ENCODE measurements around the gene CASZ1. TPM values are rescaled to one million over a fixed set of nuclear protein-coding genes. Genes with fewer than 3 reads are reported as not detected.

CASZ1 gene
- polyA plus RNA-seq, 1 donor = 16.2 TPM

GRCh38 chr1:10762153-10762523 is 34.3 kb downstream of the CASZ1 start:
- Histone ChIP-seq H3K36me3 (ENCODE audit: control insufficient read depth, insufficient read depth, low read length) (no peaks in the 10 kb centered on the region), H3K9me3 (ENCODE audit: control insufficient read depth, low read depth, low read length) (no peaks in the 10 kb centered on the region), H3K4me3 (ENCODE audit: low read length) (no peak overlapping the region), H3K4me1 (ENCODE audit: control insufficient read depth, insufficient read depth, low read length) (peaks cover 38% of the 10 kb centered on the region), H3K27me3 (ENCODE audit: control insufficient read depth, insufficient read depth, low read length) (no peaks in the 10 kb centered on the region), H3K27ac (ENCODE audit: low read length) (no peak overlapping the region)
- no peak for DNase-seq
- WGBS (ENCODE audit: insufficient coverage, low lambda C conversion rate) = no CpG with 5 or more reads among the region's 6 CpGs

GRCh38 chr1:10761503-10762152 is 34.8 kb downstream of the CASZ1 start:
- peak overlapping the region; percentile 8 for H3K27ac ChIP-seq (ENCODE audit: low read length)
- H3K4me3 ChIP-seq (ENCODE audit: low read length) = no peak overlapping the region
- no peaks in the 10 kb centered on the region for H3K36me3 ChIP-seq (ENCODE audit: control insufficient read depth, insufficient read depth, low read length)
- no peaks in the 10 kb centered on the region for H3K9me3 ChIP-seq (ENCODE audit: control insufficient read depth, low read depth, low read length)
- H3K27me3 ChIP-seq (ENCODE audit: control insufficient read depth, insufficient read depth, low read length) = no peaks in the 10 kb centered on the region
- peaks cover 37% of the 10 kb centered on the region for H3K4me1 ChIP-seq (ENCODE audit: control insufficient read depth, insufficient read depth, low read length)
- WGBS (ENCODE audit: insufficient coverage, low lambda C conversion rate) = no CpG with 5 or more reads among the region's 23 CpGs
- peak in 1 of 2 donors; percentile 62 for DNase-seq

GRCh38 chr1:10760566-10761502 is 35.6 kb downstream of the CASZ1 start:
- no peaks in the 10 kb centered on the region for H3K9me3 ChIP-seq (ENCODE audit: control insufficient read depth, low read depth, low read length)
- H3K36me3 ChIP-seq (ENCODE audit: control insufficient read depth, insufficient read depth, low read length) = no peaks in the 10 kb centered on the region
- no peak overlapping the region for H3K4me3 ChIP-seq (ENCODE audit: low read length)
- H3K27me3 ChIP-seq (ENCODE audit: control insufficient read depth, insufficient read depth, low read length) = no peaks in the 10 kb centered on the region
- WGBS (ENCODE audit: insufficient coverage, low lambda C conversion rate) = no CpG with 5 or more reads among the region's 17 CpGs
- DNase-seq = peak in 1 of 2 donors; percentile 73
- peaks cover 42% of the 10 kb centered on the region for H3K4me1 ChIP-seq (ENCODE audit: control insufficient read depth, insufficient read depth, low read length)
- H3K27ac ChIP-seq (ENCODE audit: low read length) = peak overlapping the region; percentile 61

- no peaks in the 10 kb centered on the region for H3K9me3 ChIP-seq (ENCODE audit: control insufficient read depth, low read depth, low read length)
- peaks cover 42% of the 10 kb centered on the region for H3K4me1 ChIP-seq (ENCODE audit: control insufficient read depth, insufficient read depth, low read length)
- H3K27me3 ChIP-seq (ENCODE audit: control insufficient read depth, insufficient read depth, low read length) = no peaks in the 10 kb centered on the region
- H3K36me3 ChIP-seq (ENCODE audit: control insufficient read depth, insufficient read depth, low read length) = no peaks in the 10 kb centered on the region
- peak; percentile 91 to 95 for DNase-seq
- WGBS (ENCODE audit: insufficient coverage, low lambda C conversion rate) = no CpG with 5 or more reads among the region's 15 CpGs
- H3K4me3 ChIP-seq (ENCODE audit: low read length) = peak overlapping the region; percentile 4
- H3K27ac ChIP-seq (ENCODE audit: low read length) = peak overlapping the region; percentile 61
Measured at GRCh38 chr1:10759413-10760200, 36.8 kb downstream of the CASZ1 start.

GRCh38 chr1:10756842-10757241 is 39.6 kb downstream of the CASZ1 start:
- Histone ChIP-seq H3K4me3 (ENCODE audit: low read length) (no peak overlapping the region), H3K4me1 (ENCODE audit: control insufficient read depth, insufficient read depth, low read length) (peaks cover 39% of the 10 kb centered on the region)

GRCh38 chr1:10755970-10756521 is 40.4 kb downstream of the CASZ1 start:
- Histone ChIP-seq H3K27me3 (ENCODE audit: control insufficient read depth, insufficient read depth, low read length) (no peaks in the 10 kb centered on the region), H3K4me1 (ENCODE audit: control insufficient read depth, insufficient read depth, low read length) (peaks cover 31% of the 10 kb centered on the region), H3K9me3 (ENCODE audit: control insufficient read depth, low read depth, low read length) (no peaks in the 10 kb centered on the region), H3K4me3 (ENCODE audit: low read length) (no peak overlapping the region), H3K27ac (ENCODE audit: low read length) (no peak overlapping the region), H3K36me3 (ENCODE audit: control insufficient read depth, insufficient read depth, low read length) (no peaks in the 10 kb centered on the region)
- peak; percentile 75 to 79 for DNase-seq
- no CpG with 5 or more reads among the region's 23 CpGs for WGBS (ENCODE audit: insufficient coverage, low lambda C conversion rate)

More at GRCh38 chr1:10756842-10757241, 39.6 kb downstream of the CASZ1 start:
- WGBS (ENCODE audit: insufficient coverage, low lambda C conversion rate) = no CpG with 5 or more reads among the region's 10 CpGs
- DNase-seq = no peak
- Histone ChIP-seq H3K9me3 (ENCODE audit: control insufficient read depth, low read depth, low read length) (no peaks in the 10 kb centered on the region), H3K27me3 (ENCODE audit: control insufficient read depth, insufficient read depth, low read length) (no peaks in the 10 kb centered on the region), H3K36me3 (ENCODE audit: control insufficient read depth, insufficient read depth, low read length) (no peaks in the 10 kb centered on the region), H3K27ac (ENCODE audit: low read length) (no peak overlapping the region)

- no peaks in the 10 kb centered on the region for H3K9me3 ChIP-seq (ENCODE audit: control insufficient read depth, low read depth, low read length)
- 80% methylated on average over 1 of the region's 24 CpGs for WGBS (ENCODE audit: insufficient coverage, low lambda C conversion rate)
- no peak overlapping the region for H3K4me3 ChIP-seq (ENCODE audit: low read length)
- no peaks in the 10 kb centered on the region for H3K36me3 ChIP-seq (ENCODE audit: control insufficient read depth, insufficient read depth, low read length)
- no peak overlapping the region for H3K27ac ChIP-seq (ENCODE audit: low read length)
- no peak for DNase-seq
- peaks cover 18% of the 10 kb centered on the region for H3K4me1 ChIP-seq (ENCODE audit: control insufficient read depth, insufficient read depth, low read length)
- no peaks in the 10 kb centered on the region for H3K27me3 ChIP-seq (ENCODE audit: control insufficient read depth, insufficient read depth, low read length)
Measured at GRCh38 chr1:10754568-10755329, 41.7 kb downstream of the CASZ1 start.

GRCh38 chr1:10753299-10753698 is 43.1 kb downstream of the CASZ1 start:
- Histone ChIP-seq H3K27ac (ENCODE audit: low read length) (no peak overlapping the region), H3K9me3 (ENCODE audit: control insufficient read depth, low read depth, low read length) (no peaks in the 10 kb centered on the region), H3K27me3 (ENCODE audit: control insufficient read depth, insufficient read depth, low read length) (no peaks in the 10 kb centered on the region), H3K4me3 (ENCODE audit: low read length) (no peak overlapping the region), H3K36me3 (ENCODE audit: control insufficient read depth, insufficient read depth, low read length) (no peaks in the 10 kb centered on the region), H3K4me1 (ENCODE audit: control insufficient read depth, insufficient read depth, low read length) (peaks cover 5% of the 10 kb centered on the region)
- no peak for DNase-seq
- WGBS (ENCODE audit: insufficient coverage, low lambda C conversion rate) = no CpG with 5 or more reads among the region's 11 CpGs

- Histone ChIP-seq H3K36me3 (ENCODE audit: control insufficient read depth, insufficient read depth, low read length) (no peaks in the 10 kb centered on the region), H3K4me1 (ENCODE audit: control insufficient read depth, insufficient read depth, low read length) (peaks cover 5% of the 10 kb centered on the region), H3K27ac (ENCODE audit: low read length) (no peak overlapping the region), H3K9me3 (ENCODE audit: control insufficient read depth, low read depth, low read length) (no peaks in the 10 kb centered on the region), H3K4me3 (ENCODE audit: low read length) (no peak overlapping the region), H3K27me3 (ENCODE audit: control insufficient read depth, insufficient read depth, low read length) (no peaks in the 10 kb centered on the region)
- DNase-seq = no peak
- no CpG with 5 or more reads among the region's 14 CpGs for WGBS (ENCODE audit: insufficient coverage, low lambda C conversion rate)
Measured at GRCh38 chr1:10751561-10752085, 44.8 kb downstream of the CASZ1 start.

Data from large intestine (tissue), 3 donors.